ENCODE data around the gene DHX35.

Gene DHX35

GRCh38 chr20:38963745-38964144, 1.6 kb downstream of the DHX35 start:
- DNase-seq: no peak
- Mint-ChIP-seq H3K9me3 (no peaks in the 10 kb centered on the region), H3K27me3 (ENCODE audit: low read depth, poor library complexity) (no peaks in the 10 kb centered on the region)

GRCh38 chr20:38965264-38965663, 3.1 kb downstream of the DHX35 start:
- TF ChIP-seq, protein P1, sequence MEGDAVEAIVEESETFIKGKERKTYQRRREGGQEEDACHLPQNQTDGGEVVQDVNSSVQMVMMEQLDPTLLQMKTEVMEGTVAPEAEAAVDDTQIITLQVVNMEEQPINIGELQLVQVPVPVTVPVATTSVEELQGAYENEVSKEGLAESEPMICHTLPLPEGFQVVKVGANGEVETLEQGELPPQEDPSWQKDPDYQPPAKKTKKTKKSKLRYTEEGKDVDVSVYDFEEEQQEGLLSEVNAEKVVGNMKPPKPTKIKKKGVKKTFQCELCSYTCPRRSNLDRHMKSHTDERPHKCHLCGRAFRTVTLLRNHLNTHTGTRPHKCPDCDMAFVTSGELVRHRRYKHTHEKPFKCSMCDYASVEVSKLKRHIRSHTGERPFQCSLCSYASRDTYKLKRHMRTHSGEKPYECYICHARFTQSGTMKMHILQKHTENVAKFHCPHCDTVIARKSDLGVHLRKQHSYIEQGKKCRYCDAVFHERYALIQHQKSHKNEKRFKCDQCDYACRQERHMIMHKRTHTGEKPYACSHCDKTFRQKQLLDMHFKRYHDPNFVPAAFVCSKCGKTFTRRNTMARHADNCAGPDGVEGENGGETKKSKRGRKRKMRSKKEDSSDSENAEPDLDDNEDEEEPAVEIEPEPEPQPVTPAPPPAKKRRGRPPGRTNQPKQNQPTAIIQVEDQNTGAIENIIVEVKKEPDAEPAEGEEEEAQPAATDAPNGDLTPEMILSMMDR (IDR thresholded peaks at IDR 0.05): no peak
- H3K4me1 Mint-ChIP-seq: peaks cover 34% of the 10 kb centered on the region
- no peak overlapping the region for H3K4me3 Mint-ChIP-seq
- H3K9me3 Mint-ChIP-seq: no peaks in the 10 kb centered on the region
- peaks cover 25% of the 10 kb centered on the region for H3K36me3 Mint-ChIP-seq (ENCODE audit: low read depth)
- H3K27ac Mint-ChIP-seq: no peak overlapping the region
- DNase-seq: no peak
- H3K27me3 Mint-ChIP-seq (ENCODE audit: low read depth, poor library complexity): no peaks in the 10 kb centered on the region

More at GRCh38 chr20:38963745-38964144, 1.6 kb downstream of the DHX35 start:
- TF ChIP-seq, protein P1 (IDR thresholded peaks at IDR 0.05): no peak
- Mint-ChIP-seq H3K4me3 (peak overlapping the region; percentile 20), H3K36me3 (ENCODE audit: low read depth) (peaks cover 25% of the 10 kb centered on the region), H3K27ac (no peak overlapping the region), H3K4me1 (peaks cover 34% of the 10 kb centered on the region)

DNA sequence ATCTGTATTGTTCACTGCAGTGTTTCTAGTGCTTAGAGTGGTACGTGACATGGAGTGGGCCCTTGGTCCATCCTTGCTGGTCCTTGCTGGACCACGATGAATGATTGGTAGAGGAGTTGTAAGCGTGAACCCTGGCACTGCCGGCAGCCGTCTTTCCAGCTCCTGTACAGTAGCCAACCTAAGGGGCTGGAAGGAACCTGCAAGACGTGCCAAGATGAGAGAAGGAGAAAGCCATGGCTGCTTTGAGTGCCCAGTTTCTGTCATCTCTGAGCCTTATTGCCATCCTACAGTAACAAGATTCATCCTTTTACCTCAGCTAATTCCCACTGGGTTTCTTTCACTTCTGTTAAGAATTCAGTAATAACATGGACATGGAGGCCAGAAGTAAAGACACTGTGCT, 5.9 kb downstream of the DHX35 start:
- H3K9me3 Mint-ChIP-seq: no peaks in the 10 kb centered on the region
- peaks cover 33% of the 10 kb centered on the region for H3K36me3 Mint-ChIP-seq (ENCODE audit: low read depth)
- H3K4me3 Mint-ChIP-seq: no peak overlapping the region
- TF ChIP-seq, protein P1 (IDR thresholded peaks at IDR 0.05): no peak
- H3K4me1 Mint-ChIP-seq: peaks cover 16% of the 10 kb centered on the region
- no peak for DNase-seq
- no peaks in the 10 kb centered on the region for H3K27me3 Mint-ChIP-seq (ENCODE audit: low read depth, poor library complexity)
- H3K27ac Mint-ChIP-seq: no peak overlapping the region

DNA sequence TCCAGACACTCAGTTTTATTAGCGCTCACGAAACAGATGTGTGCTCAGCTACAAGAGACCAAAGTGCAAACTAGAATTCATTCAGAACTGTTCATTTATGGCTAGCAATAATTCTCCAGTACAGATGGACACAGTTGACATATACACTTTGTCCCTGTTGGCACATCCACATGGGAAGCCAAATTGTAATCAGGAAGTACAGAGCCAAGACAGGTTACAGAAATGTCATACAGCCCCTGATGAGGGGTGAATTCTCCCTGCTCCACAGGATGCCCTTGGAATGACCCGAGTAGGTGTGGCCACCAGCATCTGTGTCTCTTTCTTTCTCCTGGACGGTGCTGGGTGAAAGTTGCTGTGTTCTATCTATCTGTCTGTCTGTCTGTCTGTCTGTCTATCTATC, 7.6 kb downstream of the DHX35 start:
- Mint-ChIP-seq H3K9me3 (no peaks in the 10 kb centered on the region), H3K27me3 (ENCODE audit: low read depth, poor library complexity) (no peaks in the 10 kb centered on the region), H3K4me1 (peaks cover 2% of the 10 kb centered on the region), H3K36me3 (ENCODE audit: low read depth) (peaks cover 31% of the 10 kb centered on the region), H3K4me3 (no peak overlapping the region), H3K27ac (no peak overlapping the region)
- DNase-seq: no peak
- TF ChIP-seq, protein P1 (IDR thresholded peaks at IDR 0.05): no peak

- no peaks in the 10 kb centered on the region for H3K27me3 Mint-ChIP-seq (ENCODE audit: low read depth, poor library complexity)
- no peak overlapping the region for H3K4me3 Mint-ChIP-seq
- H3K4me1 Mint-ChIP-seq: no peaks in the 10 kb centered on the region
- TF ChIP-seq, protein P1 (IDR thresholded peaks at IDR 0.05): no peak
- no peak overlapping the region for H3K27ac Mint-ChIP-seq
- no peaks in the 10 kb centered on the region for H3K9me3 Mint-ChIP-seq
- no peak for DNase-seq
- peaks cover 25% of the 10 kb centered on the region for H3K36me3 Mint-ChIP-seq (ENCODE audit: low read depth)
Measured at GRCh38 chr20:38970302-38970701, 8.2 kb downstream of the DHX35 start.

- Mint-ChIP-seq H3K4me1 (no peaks in the 10 kb centered on the region), H3K36me3 (ENCODE audit: low read depth) (peaks cover 20% of the 10 kb centered on the region), H3K9me3 (no peaks in the 10 kb centered on the region), H3K4me3 (no peak overlapping the region), H3K27me3 (ENCODE audit: low read depth, poor library complexity) (no peaks in the 10 kb centered on the region), H3K27ac (no peak overlapping the region)
- DNase-seq: no peak
- TF ChIP-seq, protein P1 (IDR thresholded peaks at IDR 0.05): no peak
Measured at GRCh38 chr20:38973107-38973506, 11.0 kb downstream of the DHX35 start.
